GM19467 (cell line): ENCODE data around the gene RGS3.
A peak's percentile ranks its signal among the peaks of the same experiment; 100 is the strongest.
"Not testable (repeated sequence)": the region's sequence is repeated elsewhere in the genome, so short reads cannot be mapped to it uniquely, and the experiment has no call there.

ENCODE experiments used
- ATAC-seq: cut with Tn5 transposase; IDR thresholded peaks from one replicate; pipeline ENCODE4 v1.9.1; 2021; ENCODE audit warnings: mild to moderate bottlenecking, moderate library complexity; ENCODE audit not compliant: unreplicated experiment

RGS3 gene

GRCh38 chr9:113463418-113464285 lies at the start of gene RGS3:
RGS3 (plus strand) TSS chr9:113463727; CDS start chr9:113463803, 76 bp downstream.
- ATAC-seq, result no peak

- ATAC-seq, result peak; percentile 92
These were observed 47.3 kb upstream of the RGS3 start for GRCh38 chr9:113416149-113416721.

- no peak for ATAC-seq
These were observed 46.2 kb upstream of the RGS3 start for GRCh38 chr9:113417370-113417769.

- no peak for ATAC-seq
These were observed 41.8 kb upstream of the RGS3 start for GRCh38 chr9:113421726-113422125.

- ATAC-seq, result no peak
These were observed 38.5 kb upstream of the RGS3 start for GRCh38 chr9:113425072-113425471.

GRCh38 chr9:113426701-113427100 lies 36.8 kb upstream of the RGS3 start:
- ATAC-seq, result no peak

GRCh38 chr9:113427629-113428028 lies 35.9 kb upstream of the RGS3 start:
- ATAC-seq, result no peak

- ATAC-seq, result no peak
These were observed 35.4 kb upstream of the RGS3 start for GRCh38 chr9:113428062-113428615.

GRCh38 chr9:113431191-113431590 lies 32.3 kb upstream of the RGS3 start:
- no peak for ATAC-seq

- ATAC-seq, result no peak
These were observed 26.6 kb upstream of the RGS3 start for GRCh38 chr9:113436728-113437515.

GRCh38 chr9:113437716-113438115 lies 25.8 kb upstream of the RGS3 start:
- ATAC-seq, result not testable (repeated sequence)

- no peak for ATAC-seq
These were observed 18.8 kb upstream of the RGS3 start for GRCh38 chr9:113444736-113445135.

- no peak for ATAC-seq
These were observed 17.2 kb upstream of the RGS3 start for GRCh38 chr9:113446323-113446740.

GRCh38 chr9:113449376-113449775 lies 14.2 kb upstream of the RGS3 start:
- ATAC-seq, result no peak

- no peak for ATAC-seq
These were observed 11.4 kb upstream of the RGS3 start for GRCh38 chr9:113452113-113452605.

- no peak for ATAC-seq
These were observed 8.4 kb upstream of the RGS3 start for GRCh38 chr9:113454914-113455761.

GRCh38 chr9:113456235-113456634 lies 7.3 kb upstream of the RGS3 start:
- no peak for ATAC-seq

- ATAC-seq, result no peak
These were observed 2.2 kb upstream of the RGS3 start for GRCh38 chr9:113461285-113461684.

- ATAC-seq, result no peak
These were observed 1.6 kb upstream of the RGS3 start for GRCh38 chr9:113461943-113462342.

GRCh38 chr9:113462781-113463286 lies 693 bp upstream of the RGS3 start:
- no peak for ATAC-seq
